Left cardiac atrium (tissue), 4 donors: ENCODE results near the gene ATP8B3. TPM values are rescaled to one million over a fixed set of nuclear protein-coding genes. Genes with fewer than 3 reads are reported as not detected.

Experiments
- ATAC-seq, 2 donors: fragments of 200-7000 bp; cut with Tn5 transposase; one replicate each; pipeline ENCODE4 v1.9.1; 2020; ENCODE audit warnings: mild to moderate bottlenecking in 2 of 2, moderate library complexity in 2 of 2
- DNase-seq: peaks from one replicate; pipeline ENCODE4 v3.0.0-alpha.2; 2020
- intact Hi-C, 2 donors: fragments of 100-400 bp; cut with DNase I; formaldehyde crosslinking; loops; one replicate each; pipeline versions ENCODE4 v1.14.1 to v1.15.1; 2022 to 2023
- total RNA-seq, 2 donors: library from RNA; stranded (reverse); fragmentation: NEBNext Ultra II Directional; extraction: Animal tissue kit (Norgen Biotek cat#: 25700); gene quantifications; one replicate each; pipeline ENCODE4 v1.2.1, GENCODE V29; 2021
- donor health status: DM: no; HTN: yes; CAD: no.
- donor health status: DM: no; HTN: yes; CAD: no; lungs with severe emphysema.
- donor health status: DM: yes; HTN: yes; CAD: no.
- donor health status: Dilated cardiomyopathy.

ATP8B3 gene
- total RNA-seq, 2 donors from 2014 or later: 0.52 to 1.6 TPM

DNA sequence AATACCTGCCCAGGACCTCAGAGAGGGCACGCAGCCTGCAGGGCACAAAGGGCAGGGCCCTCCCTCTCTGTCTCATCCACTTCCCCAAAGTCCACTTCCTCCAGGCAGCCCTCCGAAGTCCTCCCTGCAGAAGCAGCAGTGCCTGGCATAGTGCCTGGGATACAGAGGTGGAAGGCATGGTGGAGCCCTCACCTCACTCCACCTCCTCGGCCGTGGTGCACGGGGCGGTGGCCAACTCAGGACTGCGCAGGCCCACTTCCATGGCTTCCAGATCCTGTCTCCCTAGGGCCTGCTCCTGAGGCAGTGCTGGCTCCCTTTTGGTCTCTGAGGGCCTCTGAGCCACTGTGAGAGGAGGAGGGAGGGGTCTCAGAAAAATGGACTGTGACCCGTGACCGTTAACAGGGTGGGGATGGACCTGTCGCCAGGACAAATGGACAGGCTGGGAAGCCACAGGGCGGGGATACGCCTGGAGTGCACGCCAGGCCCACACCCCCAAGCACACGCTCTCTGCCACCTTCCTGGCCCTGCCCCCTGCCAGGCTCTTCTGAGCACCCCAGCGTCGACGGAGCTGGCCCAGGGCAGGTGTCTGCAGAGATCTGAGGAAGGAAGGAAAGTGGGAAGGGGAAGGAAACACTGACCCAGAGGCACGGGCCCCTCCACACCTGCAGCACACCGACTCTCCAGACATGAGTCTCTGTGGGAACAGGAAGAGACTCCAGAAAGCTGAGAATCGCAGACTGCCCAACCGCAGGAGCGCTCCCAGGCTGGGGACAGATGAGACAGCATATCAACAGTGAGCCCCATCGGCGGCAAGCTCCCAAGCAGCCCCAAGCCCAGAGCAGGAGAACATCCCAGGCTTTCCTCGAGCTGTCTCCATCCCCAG, 27.8 kb upstream of the ATP8B3 start:
- DNase-seq (no peak), ATAC-seq (no peak)
- intact Hi-C loops: no loop called here

GRCh38 chr19:1837625-1838105, 25.6 kb upstream of the ATP8B3 start:
- DNase-seq (no peak), ATAC-seq (peak; percentile 20 to 21)

DNA sequence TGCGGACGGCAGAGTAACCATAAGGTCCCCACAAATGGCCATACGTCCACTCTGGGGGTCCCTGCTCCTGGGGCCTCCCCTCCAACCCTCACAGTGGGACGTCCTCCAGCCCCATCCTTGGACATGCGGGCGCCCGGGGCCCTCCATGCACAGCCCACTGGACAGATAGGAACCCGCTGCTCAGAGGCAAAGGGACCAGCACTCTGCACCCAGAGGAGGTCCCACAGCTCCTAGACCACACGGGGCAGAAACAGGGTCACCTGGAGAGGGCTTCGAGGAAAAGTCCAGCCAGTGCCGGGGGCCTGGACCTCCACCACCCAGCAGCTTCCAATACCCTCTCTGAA, 25.1 kb upstream of the ATP8B3 start:
- no peak for DNase-seq
- ATAC-seq: no peak
- intact Hi-C loops: no loop called here

More at GRCh38 chr19:1837625-1838105, 25.6 kb upstream of the ATP8B3 start:
- intact Hi-C loops: no loop called here

DNA sequence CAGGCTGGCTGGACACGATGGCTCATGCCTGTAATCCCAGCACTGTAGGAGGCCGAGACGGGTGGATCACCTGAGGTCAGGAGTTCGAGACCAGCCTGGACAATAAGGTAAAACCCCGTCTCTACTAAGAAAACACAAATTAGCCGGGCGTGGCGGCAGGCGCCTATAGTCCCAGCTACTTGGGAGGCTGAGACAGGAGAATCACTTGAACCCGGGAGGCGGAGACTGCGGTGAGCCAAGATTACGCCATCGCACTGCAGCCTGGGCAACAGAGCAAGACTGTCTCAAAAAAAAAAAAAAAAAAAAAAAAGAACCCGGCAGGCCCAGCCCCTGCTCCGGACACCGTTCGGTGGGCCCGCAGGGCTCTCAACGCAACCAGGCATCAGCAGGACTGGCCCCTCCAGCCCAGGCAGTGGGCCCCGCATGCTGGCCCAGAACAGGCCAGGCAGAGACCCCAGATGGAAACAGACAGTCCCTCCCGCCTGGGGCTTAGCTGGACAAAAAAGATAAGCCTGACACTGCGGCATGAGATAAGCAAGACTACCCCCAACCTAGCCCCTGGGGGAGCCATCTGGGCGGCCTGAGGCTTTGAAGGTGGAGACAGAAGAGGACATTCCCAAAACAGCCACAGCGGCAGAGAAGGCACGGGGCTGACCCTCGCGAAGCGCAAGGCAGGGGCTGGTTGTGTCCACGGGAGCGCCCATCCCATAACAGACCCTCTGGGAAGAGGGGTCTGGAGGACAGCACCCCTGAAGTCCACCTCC, 24.6 kb upstream of the ATP8B3 start:
- intact Hi-C loops: no loop called here
- ATAC-seq (no peak), DNase-seq (no peak)

- peak; percentile 17 to 31 for ATAC-seq
- intact Hi-C loops: no loop called here
Measured at GRCh38 chr19:1833540-1833939, 21.5 kb upstream of the ATP8B3 start.

GRCh38 chr19:1832046-1832663, 20.1 kb upstream of the ATP8B3 start:
- intact Hi-C loops: no loop called here
- DNase-seq (no peak), ATAC-seq (no peak)

More at GRCh38 chr19:1833540-1833939, 21.5 kb upstream of the ATP8B3 start:
- no peak for DNase-seq

- ATAC-seq (no peak), DNase-seq (no peak)
- intact Hi-C loops: no loop called here
Measured at GRCh38 chr19:1830978-1831377, 18.9 kb upstream of the ATP8B3 start.

- ATAC-seq (no peak), DNase-seq (no peak)
- intact Hi-C loops: no loop called here
Measured at GRCh38 chr19:1830568-1830967, 18.5 kb upstream of the ATP8B3 start.

DNA sequence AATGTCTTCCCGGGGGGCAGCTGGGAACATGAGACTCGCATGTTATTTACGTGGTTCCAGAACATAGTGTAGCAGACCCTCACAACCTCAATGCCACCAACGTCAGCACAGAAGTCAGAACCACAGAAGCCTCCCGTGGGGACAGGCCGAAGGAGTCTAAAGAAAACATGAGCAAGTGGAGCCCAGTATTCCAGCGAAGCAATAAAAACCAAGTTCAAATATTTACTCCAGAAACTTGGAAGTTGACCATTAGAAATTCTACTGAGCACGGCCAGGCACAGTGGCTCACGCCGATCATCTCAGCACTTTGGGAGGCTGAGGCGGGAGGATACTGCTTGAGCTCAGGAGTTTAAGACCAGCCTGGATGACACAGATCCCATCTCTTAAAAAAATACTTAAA, 17.9 kb upstream of the ATP8B3 start:
- no peak for DNase-seq
- intact Hi-C loops: no loop called here
- no peak for ATAC-seq

DNA sequence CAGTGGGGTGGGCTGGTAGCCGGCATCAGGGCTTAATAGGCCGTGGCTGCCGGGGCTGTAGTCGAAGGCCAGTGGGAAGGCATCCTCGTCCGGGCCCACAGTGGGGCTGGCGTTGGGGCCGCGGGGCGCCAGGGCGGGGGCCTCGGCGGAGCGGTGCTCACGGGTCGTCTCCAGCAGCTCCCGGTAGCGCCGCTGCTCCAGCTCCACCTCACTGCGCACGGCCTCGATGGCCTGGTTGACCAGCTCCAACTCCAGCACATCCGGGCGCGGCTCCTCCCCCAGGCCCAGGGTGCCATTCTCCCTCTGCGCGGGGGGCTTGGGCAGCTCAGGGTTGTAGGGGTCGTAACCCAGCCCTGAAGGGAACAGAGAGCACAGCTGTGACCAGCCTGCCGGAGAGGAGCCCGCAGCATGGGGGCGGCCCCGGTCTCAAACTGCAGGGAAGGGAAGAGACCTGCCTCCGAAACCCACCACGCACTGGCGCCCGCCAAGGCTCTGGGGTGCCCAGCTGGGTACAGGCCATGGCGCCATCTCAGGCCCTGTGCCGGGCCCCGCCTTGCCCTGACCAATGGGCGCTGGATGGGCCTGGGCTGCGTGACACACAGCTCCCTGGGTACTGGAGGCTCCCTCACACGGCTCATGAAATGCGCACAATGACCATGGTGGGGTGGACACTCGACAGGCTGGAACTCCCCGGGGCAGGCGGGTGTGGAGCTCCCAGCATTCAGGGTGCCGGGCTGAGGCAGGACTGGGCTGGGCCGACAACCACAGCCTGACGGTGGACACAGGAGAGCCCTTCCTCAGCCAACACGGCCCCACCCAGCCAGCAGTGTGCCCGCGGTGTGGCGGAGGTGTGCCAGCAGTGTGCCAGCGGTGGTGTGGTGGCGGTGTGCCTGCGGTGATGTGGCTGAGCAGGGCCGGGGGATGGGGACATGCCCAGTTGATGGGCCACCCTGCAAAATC, 16.5 kb upstream of the ATP8B3 start:
- no peak for ATAC-seq
- no peak for DNase-seq
- intact Hi-C loops: no loop called here

- ATAC-seq: no peak
- no peak for DNase-seq
- intact Hi-C loops: no loop called here
Measured at GRCh38 chr19:1827566-1828278, 15.6 kb upstream of the ATP8B3 start.

DNA sequence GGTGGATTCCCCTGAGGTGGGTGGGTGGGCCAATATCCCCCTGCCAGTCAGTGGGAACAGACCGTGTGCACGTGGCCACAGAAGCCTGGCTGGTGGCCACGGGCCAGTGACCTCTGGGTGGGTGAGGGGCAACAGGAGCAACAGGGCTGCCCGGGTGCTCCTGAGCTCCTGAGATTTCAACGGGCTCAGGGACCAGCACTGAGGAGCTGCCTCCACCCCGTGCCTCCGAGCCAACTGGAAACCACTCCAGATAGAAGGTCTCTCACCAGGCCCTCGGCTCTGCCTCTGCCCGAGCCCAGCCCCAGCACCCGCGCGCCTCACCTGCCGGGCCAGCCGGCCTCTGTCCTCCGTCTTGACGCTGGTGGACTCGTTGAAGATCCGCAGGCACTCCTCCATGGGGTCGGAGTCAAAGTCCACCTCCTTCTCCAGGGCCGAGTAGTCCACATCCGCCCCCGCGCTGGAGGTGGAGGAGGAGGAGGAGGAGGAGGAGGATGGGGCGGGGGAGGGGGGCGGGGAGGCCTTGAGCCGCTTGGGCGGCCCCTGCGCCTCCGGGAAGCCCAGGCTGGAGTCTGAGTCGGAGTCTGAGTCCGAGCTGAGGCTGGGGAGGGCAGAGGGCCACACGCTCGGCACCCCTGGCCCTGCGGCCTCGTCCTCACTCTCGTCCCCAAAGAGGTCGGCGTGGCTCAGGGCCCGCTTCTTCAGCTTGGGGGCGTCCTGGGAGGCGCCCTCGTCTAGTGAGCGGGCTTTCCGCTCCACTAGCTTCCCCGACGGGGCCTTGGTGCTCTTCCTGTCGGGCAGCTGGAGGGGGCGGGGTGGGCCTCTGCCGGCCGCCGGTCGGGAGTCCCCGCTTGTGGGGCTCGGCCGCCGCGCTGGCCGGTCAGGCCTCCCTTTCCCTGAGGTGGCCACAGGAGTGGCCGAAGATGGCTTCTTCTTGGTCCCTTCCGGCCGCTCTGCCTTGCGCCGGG, 14.8 kb upstream of the ATP8B3 start:
- peak; percentile 16 to 45 for ATAC-seq
- DNase-seq: no peak
- intact Hi-C loops: no loop called here

DNA sequence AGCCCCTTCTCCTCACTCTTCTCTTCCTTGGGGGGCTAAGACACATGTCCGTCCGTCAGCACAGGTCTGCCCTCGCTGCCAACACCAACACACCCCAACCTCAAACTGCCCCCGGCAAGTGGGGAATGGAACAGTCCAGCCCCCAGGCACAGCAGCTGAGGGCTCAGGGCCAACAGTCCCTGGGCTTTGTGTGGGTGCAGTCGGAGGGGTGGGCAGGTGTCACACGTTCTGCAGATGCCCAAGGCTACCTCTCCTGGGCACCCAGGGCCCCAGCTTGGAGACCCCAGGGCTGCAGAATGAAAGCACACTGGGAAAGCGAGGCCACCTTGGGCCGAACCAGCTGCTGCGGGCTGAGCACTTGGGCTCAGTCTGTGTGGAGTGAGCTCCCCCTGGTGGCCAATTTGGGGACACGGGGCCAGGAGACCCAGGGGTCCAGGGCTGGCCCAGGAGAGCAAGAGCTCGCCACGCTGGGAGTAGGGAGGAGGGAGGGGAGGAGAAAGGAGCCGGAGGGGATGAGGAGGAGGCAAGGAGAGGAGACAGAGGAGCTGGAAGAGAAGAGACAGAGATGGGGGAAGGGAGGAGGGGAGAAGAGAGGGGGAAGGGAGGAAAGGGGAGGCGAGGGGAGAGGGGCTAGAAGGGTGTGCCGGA, 14.0 kb upstream of the ATP8B3 start:
- DNase-seq: peak; percentile 82
- peak; percentile 82 to 90 for ATAC-seq
- intact Hi-C loops: no loop called here

DNA sequence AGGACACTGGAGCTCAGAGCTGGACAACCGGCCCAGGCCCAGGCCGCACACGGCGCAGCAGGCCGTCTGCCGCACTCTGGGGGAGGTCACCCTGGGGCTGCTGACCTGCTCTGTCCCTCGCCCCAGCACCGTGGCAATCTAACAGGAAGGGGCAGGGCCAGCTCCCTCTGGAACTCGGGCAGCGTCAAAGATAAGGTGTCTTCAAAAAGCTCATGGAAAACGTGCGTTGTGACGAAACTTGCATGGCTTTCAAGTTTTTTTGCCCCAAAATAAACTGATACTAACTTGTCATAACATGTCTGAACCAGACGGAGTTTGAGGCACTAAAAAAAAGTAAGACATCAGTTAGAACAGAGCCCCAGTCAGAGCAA, 12.2 kb upstream of the ATP8B3 start:
- intact Hi-C loops: no loop called here
- no peak for ATAC-seq

GRCh38 chr19:1823539-1824251, 11.6 kb upstream of the ATP8B3 start:
- ATAC-seq (no peak), DNase-seq (no peak)
- intact Hi-C loops: no loop called here

More for the DNA sequence above, 12.2 kb upstream of the ATP8B3 start:
- DNase-seq: no peak

- intact Hi-C loops: no loop called here
- no peak for ATAC-seq
Measured at GRCh38 chr19:1823020-1823419, 10.9 kb upstream of the ATP8B3 start.

More at GRCh38 chr19:1823020-1823419, 10.9 kb upstream of the ATP8B3 start:
- no peak for DNase-seq
